Endothelial cell of umbilical vein (primary cell): ENCODE results near the gene NUDT4B.
"Not testable (repeated sequence)": the region's sequence is repeated elsewhere in the genome, so short reads cannot be mapped to it uniquely, and the experiment has no call there.

Source experiments
- CTCF ChIP-seq, 2 donors: IDR thresholded peaks; 1 replicate in 1 of 2; 2 replicates in 1 of 2; pipeline ENCODE4 v1.5.1; 2011; ENCODE audit warnings: low read length in 2 of 2, mild to moderate bottlenecking in 2 of 2, moderate library complexity in 2 of 2, control low read depth in 1 of 2, inconsistent platforms in 1 of 2, low read depth in 1 of 2; ENCODE audit not compliant: insufficient read depth in 1 of 2; ENCODE audit errors: extremely low read depth in 1 of 2
- POLR2A ChIP-seq: IDR thresholded peaks from 2 replicates; pipeline ENCODE4 v1.6.1; 2012; ENCODE audit warnings: low read depth, mild to moderate bottlenecking, control low read depth, low read length

- not testable (repeated sequence) for TF ChIP-seq CTCF (IDR thresholded peaks at IDR 0.05; ENCODE audit: extremely low read depth in 1 of 2, insufficient read depth in 1 of 2, low read depth in 1 of 2, low read length in 2 of 2); POLR2A
Observed at GRCh38 chr1:148791543-148792099, 43.0 kb downstream of the NUDT4B start.
